NCI-H345 treated with DMSO at 0.1 percent for 48 hours (cell line): Measurements from ENCODE around the gene ABTB2.
"Not testable (repeated sequence)": the region's sequence is repeated elsewhere in the genome, so short reads cannot be mapped to it uniquely, and the experiment has no call there.

Experiments
- DNase-seq: peaks from one replicate; lab custom pipeline; 2025; ENCODE audit not compliant: unreplicated experiment; lab: John Stamatoyannopoulos, UW

Gene ABTB2

GRCh38 chr11:34194576-34195335 is 163.1 kb downstream of the ABTB2 start:
- no peak for DNase-seq

GRCh38 chr11:34192481-34193401 is 165.1 kb downstream of the ABTB2 start:
- DNase-seq, result no peak

GRCh38 chr11:34191578-34191977 is 166.2 kb downstream of the ABTB2 start:
- no peak for DNase-seq

DNA sequence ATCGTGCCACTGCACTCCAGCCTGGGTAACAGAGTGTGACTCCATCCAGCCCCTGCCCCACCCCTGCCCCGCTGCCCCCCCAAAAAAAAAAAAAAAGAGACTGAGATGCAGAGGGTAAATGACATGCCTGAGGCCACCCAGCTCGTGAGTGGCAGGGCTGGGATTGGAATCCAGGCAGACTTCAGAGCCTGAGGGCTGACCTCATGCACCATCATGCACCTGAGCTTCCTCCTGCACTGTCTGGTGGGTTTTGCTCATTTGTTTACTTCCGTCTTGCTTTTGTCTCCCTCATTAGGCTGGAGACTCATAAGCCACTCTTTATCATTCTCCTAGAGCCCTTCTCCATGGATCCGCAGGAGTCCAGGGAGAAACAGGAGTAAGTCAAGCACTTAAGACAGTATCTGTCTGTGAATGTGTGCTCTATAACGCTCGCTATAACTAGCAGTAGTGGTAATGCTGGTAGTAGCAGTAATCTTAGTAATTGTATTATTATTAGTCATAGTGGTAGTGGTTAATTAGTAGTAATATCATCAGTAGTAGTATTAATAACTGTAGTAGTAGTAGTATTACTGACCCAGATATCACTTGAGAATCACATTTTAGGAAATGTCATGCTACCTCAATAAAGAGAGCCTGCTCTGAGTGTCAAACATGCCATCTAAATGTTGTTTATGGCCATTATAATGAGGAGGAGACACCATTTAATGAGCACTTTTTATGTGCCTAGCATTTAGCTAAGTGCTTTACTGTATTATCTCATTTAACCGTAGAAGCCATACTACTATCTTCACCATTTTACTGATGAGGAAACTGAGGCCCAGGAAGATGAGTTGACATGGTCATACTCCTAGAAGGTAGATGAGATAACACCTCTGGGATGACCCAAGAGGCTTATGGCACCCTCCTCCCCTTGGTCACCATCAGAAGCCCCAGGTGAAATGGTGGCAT is 167.3 kb downstream of the ABTB2 start:
- no peak for DNase-seq

DNA sequence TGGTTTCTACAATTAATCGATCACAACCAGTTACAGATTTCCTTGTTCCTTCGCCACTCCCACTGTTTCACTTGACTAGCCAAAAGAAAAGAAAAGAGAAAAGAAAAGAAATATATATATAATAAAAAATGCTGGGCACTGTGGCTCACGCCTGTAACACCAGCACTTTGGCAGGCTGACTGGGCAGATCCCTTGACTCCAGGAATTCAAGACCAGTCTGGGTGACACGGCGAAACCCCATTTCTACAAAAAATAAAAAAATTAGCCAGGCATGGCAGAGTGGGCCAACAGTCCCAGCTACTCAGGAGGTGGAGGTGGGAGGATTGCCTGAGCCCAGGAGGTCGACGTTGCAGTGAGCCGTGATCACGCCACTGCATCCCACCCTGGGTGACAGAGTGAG is 168.6 kb downstream of the ABTB2 start:
- DNase-seq, result no peak

GRCh38 chr11:34188181-34188580 is 169.6 kb downstream of the ABTB2 start:
- DNase-seq, result no peak

DNA sequence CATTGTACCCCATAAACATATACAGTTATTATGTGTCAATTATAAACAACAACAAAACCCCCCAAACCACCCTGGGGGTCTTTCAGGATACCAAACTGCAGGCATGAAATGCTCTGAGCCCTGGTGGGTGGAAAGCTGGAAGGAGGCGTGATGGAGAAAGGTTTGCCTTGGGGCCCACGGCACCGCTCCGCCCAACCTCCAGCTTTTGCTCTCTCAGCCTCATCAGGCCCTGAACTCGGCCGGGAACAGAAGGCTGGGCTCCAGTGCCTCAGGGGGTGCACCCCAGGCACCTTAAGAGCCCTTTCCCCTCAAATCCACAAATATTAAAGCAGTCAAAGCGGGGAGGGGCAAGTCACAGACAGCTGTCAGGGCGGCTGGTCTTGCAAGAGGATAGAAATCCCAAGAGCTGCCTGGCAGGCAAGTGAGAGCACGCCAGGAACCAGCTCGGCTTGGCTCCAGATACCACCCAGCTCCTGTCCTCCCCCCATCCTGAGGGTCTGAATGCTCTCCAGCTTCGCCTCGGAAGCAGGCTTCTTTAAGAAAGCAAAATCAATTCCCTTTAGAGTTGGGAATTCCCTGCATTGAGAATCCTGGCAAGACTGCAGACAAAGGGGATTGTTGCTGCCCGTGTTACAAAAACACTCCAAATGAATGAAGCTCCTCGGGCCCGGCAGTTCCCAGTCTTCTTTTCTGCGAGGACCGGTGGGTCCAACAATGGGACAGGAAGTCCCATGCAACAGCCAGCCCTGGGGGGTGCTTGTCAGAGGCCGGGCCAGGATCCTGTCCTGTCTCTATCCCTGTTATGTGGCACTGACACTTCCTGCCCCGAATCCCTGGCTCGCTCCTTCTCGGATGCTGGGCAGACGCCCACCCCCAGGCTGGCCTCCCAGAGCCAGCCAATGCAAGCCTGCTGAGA is 171.6 kb downstream of the ABTB2 start:
- no peak for DNase-seq

GRCh38 chr11:34184505-34185015 is 173.2 kb downstream of the ABTB2 start:
- no peak for DNase-seq

- DNase-seq, result no peak
Measured at GRCh38 chr11:34183848-34184391, 173.9 kb downstream of the ABTB2 start.

GRCh38 chr11:34182921-34183685 is 174.7 kb downstream of the ABTB2 start:
- DNase-seq, result no peak

- DNase-seq, result no peak
Measured at GRCh38 chr11:34182425-34182824, 175.4 kb downstream of the ABTB2 start.

DNA sequence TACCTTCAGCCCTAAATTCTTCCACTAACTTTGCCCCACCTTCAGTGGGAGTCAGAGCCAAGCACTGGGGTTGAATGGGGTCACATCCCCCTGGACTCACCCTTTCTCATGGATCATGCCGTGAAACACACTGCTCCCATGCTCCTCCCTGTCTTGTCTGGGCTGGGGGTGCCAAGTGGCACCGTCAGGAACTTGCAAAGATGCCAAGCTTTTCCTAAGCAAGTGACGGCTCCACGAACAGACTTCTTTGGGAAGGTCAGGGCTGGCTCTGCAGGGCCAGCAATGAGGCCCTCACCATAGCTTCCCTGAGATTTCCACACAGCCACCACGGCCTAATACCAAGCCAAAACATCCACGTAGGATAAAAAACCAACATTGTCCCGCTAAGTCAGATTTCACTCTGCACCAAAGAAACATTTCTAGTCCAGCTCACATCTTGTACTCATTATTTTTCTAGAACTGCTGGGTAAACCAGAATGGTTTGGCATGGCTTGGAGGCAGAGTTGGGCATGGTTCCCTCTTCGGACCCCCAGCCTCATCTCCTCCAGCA is 175.9 kb downstream of the ABTB2 start:
- no peak for DNase-seq

DNA sequence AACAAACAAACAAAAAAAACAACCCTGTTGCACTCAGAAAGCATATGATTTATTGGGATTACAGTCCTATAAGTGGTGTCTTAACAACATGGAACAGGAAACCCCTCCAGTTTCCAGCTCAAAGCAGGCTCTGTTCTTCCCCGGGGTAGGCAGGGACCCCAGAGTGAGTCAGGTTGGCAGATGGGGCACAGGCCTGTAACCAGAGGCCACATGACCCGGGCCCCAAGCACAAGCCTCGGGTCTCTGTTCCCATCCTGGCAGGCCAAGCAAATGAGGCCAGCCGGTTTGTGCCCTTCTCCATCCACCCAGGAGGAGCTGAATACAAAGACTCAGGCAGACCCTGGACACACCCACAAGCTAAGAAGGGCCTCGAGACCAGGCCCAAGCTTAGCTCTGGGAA is 176.6 kb downstream of the ABTB2 start:
- no peak for DNase-seq

DNA sequence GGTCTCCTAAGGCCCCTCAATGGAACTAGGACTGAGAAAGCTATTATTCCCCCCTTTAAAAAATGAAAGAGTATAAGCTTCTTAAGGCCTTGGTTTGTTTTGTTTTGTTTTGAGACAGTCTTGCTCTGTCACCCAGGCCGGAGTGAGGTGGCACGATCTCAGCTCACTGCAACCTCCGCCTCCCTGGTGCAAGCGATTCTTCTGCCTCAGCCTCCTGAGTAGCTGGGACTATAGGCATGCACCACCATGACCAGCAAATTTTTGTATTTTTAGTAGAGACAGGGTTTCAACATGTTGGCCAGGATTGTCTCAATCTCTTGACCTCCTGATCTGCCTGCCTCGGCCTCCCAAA is 177.0 kb downstream of the ABTB2 start:
- not testable (repeated sequence) for DNase-seq

DNA sequence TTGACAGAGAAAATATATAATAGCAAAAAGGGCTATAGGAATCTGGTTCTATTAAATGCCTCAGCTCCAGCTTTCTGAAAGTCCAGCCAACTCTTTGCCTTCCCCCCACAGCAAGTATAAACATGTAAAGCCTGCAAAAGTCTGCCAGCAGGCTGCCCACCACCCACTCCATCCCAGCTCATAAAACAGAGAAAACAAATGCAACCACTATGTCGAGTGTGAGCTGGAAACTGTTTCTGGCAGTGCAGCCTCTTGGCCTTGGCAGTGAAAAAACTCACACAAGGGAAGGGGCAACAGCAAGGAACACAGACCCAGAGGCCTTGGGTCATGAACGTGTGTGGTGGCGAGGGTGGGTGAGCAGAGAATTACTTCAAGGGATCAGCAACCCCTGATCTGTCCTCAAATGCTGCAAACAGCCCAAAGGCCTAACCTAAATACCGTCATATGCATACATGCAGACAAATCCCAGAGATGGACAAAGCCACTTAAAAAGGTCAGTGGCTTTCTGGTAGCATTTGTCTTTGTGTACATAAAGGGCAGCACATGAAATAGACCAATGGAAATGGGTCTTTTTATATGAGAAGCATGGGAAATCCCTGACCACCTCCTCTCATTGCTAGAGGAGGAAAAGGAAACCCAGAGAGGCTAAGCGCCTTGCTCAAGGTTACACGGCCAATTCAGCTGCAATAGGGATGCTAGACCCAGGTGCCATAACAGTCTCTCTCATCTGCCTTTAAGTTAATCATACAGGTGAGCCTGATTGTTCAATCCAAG is 177.6 kb downstream of the ABTB2 start:
- DNase-seq, result no peak

DNA sequence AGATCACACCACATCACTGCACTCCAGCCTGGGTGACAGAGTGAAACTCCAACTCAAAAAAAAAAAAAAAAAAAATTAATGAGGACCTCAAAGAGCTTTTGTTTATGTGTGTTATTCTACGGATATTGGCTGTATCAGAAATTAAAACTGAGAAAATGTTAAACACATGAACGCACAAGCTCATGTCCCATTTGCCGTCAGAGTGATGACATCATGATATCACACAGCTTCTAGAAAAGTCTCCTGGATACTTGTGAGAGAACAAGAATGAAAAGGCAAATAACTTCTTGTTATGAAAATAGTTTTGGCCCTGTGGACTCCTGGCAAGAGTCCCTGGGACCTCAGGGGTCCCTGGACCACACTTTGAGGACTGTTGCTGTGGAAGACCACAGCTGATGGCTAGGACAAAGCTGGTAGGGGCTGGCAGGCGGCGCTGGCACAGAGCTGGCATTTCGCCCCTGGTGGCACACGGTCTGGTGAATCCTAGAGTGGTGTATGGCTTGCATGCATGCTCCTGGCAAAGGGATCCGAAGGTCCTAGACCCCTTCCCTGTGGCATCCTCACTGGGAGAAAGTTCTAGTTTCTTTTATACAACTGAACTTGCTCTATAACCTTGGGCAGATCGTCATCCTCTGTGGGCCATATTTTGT is 178.7 kb downstream of the ABTB2 start:
- no peak for DNase-seq

- DNase-seq, result no peak
Measured at GRCh38 chr11:34178209-34178821, 179.5 kb downstream of the ABTB2 start.
